Hepatic stellate cell (primary cell): ENCODE data around the gene DNAJC19.
A peak's percentile ranks its signal among the peaks of the same experiment; 100 is the strongest.
"Not testable (repeated sequence)": the region's sequence is repeated elsewhere in the genome, so short reads cannot be mapped to it uniquely, and the experiment has no call there.

Source experiments
- DNase-seq: peaks from one replicate; pipeline ENCODE4 v3.0.0; 2011; ENCODE audit warnings: low spot score

DNAJC19 gene

GRCh38 chr3:180989291-180990163 is at the start of gene DNAJC19:
Gene DNAJC19 (minus strand): TSS chr3:180989736. CDS start chr3:180989602, 134 bp downstream.
- DNase-seq: peak; percentile 81

- no peak for DNase-seq
Observed at GRCh38 chr3:181030948-181031347, 41.4 kb upstream of the DNAJC19 start.

DNA sequence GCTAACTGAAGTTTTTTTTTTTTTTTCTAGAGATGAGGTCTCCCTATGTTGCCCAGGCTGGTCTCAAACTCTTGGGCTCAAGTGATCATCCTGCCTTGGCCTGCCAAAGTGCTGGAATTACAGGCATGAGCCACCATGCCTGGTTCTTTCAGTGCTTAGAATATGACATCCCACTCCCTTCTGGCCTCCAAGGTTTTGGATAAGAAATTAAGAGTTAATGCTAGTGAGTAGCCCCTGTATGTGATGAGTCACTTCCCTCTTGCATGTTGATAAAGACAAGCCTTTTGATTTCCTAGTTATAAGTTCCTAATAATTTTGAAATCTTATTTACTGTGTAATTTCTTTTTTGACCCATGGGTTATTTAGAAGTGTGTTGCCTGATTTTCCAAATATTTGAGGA is 35.7 kb upstream of the DNAJC19 start:
- no peak for DNase-seq

GRCh38 chr3:181017690-181018089 is 28.2 kb upstream of the DNAJC19 start:
- no peak for DNase-seq

DNA sequence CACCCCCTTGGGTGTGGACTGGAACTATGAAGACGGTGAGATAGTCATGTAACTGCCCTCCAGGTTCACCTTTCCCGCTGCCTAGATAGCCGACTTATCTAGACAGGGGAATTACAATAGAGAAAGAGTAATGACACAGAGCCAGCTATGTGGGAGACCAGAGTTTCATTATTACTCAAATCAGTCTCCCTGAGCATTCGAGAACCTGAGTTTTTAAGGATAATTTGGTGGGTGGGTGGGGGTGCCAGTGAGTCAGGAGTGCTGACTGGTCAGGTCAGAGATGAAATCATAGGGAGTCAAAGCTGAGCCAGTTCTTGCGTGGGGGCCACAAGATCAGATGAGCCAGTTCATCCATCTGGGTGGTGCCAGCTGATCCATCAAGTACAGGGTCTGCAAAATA is 19.7 kb upstream of the DNAJC19 start:
- no peak for DNase-seq

DNA sequence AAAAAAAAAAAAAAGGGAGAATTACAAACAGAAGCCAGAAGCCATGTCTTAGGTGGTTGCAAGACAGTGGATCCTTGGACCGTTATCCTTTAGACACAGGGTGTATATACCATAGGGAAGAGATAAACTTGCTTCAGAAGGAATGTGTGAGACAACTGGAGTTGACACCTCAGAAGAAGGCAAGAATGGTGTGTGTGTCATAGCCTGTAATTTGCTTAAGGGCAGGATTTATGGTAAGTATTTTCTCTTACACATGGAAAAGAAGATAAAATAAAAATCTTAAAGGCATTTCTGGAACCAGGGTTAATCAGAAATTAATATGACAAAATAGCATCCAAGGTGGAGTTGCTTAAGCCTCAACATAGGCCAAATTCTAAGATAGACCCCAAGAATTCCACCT is 19.3 kb upstream of the DNAJC19 start:
- DNase-seq: no peak

- no peak for DNase-seq
Observed at GRCh38 chr3:181007262-181007661, 17.7 kb upstream of the DNAJC19 start.

- DNase-seq: no peak
Observed at GRCh38 chr3:181006541-181006940, 17.0 kb upstream of the DNAJC19 start.

DNA sequence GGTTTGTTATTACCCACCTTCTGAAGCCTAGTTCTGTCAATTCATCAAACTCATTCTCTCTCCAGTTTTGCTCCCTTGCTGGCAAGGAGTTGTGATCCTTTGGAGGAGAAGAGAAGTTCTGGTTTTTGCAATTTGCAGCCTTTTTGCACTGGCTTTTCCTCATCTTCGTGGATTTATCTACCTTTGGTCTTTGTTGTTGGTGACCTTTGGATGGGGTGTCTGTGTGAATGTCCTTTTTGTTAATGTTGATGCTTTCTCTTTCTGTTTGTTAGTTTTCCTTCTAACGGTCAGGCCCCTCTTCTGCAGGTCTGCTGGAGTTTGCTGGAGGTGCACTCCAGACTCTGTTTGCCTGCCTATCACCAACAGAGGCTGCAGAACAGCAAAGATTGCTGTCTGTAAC is 13.9 kb upstream of the DNAJC19 start:
- DNase-seq: not testable (repeated sequence)

GRCh38 chr3:181002331-181002730 is 12.8 kb upstream of the DNAJC19 start:
- not testable (repeated sequence) for DNase-seq

DNA sequence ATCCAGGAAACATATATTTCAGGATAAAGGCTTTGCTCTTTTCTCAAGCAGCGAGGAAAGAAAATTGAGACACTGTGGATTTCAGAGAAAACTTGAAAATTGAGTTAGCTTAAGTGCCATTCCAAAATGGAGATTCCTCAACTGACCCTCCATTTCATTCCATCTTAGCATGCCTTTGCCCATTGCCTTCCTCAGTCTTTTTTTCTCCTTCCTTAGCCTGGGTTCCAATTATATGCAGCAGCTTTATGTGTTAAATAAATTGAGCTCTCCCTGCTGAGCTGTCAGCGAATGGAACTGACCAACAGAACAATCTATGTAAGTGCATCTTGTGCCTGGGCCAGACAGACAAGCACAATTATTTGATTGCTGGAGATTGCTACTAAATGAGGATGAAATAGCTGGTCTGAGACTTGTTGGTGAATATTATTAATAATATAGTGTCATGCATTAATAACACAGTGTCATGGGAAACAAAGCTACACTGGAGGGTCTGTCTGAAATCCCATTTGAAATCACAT is 6.9 kb upstream of the DNAJC19 start:
- DNase-seq: no peak

- no peak for DNase-seq
Observed at GRCh38 chr3:180990505-180990904, 969 bp upstream of the DNAJC19 start.

- no peak for DNase-seq
Observed at GRCh38 chr3:180987344-180987743, 2.2 kb downstream of the DNAJC19 start.

DNA sequence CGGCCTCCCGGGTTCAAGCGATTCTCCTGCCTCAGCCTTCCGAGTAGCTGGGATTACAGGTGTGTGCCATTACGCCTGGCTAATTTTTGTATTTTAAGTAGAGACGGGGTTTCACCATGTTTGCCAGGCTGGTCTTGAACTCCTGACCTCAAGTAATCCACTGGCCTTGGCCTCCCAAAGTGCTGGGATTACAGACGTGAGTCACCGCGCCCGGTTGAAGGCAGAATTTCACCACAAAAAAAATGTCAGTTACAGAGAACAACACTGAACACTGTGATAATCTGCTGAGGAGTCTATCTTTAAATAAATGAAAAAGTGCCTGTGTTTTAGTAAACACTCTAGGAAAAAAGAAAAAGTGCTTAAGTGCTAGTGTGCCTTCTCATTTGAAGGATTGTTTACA is 3.2 kb downstream of the DNAJC19 start:
- DNase-seq: not testable (repeated sequence)

DNA sequence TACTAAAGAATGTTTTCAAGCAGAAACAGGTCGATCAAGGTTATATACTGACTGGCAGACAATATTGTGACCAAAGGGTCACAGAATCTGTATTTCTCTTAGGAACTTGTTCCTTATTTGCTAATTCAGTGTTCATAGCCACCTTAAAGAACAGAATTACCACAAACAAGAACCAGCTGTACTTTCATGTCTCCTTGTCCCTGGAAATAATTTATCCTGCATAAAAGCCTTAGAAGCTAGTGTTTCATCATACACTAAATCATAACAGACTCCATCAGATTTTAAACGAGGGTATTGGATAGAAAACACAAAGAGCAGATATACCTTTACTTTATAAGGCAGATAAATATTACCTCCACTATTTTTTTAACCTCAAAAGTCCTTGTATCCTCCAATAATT is 6.4 kb downstream of the DNAJC19 start:
- no peak for DNase-seq

DNA sequence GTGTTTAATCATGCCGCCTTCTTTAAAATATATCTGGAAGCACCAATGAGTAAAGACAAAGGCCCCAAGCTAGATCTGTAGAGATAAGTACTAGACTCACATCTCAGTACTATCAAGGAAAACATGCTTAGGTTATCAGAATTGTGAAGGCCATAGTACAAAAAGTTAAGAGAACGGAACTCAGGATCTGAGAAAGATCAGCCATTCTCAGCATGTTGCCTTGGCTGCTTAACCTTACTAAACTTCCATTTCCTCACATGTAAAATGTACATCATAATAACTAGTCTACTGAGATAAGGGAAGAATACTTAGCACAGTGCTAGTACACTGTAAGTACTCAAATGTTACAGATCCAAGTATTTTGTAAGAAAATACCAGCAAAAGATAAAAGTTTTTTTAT is 7.6 kb downstream of the DNAJC19 start:
- no peak for DNase-seq

DNA sequence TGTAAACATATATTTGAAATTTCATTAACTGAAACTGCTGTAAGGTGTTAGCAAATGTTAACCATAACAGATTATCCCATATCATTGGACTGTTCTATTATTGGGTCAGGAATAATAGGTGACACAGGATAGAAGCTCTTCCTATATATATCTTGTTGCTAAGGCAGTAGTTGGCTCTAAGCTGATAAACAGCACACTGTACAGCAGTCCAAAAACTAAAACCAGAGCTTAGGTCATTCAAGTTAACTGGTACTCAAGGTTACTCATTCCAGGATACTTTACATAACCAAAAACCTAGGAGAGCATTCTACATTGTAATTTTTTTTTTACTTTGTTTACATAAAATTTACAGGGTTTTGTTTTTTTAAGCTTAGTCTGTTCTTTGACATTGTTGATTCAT is 8.9 kb downstream of the DNAJC19 start:
- DNase-seq: peak; percentile 2

GRCh38 chr3:180979961-180980360 is 9.6 kb downstream of the DNAJC19 start:
- no peak for DNase-seq

DNA sequence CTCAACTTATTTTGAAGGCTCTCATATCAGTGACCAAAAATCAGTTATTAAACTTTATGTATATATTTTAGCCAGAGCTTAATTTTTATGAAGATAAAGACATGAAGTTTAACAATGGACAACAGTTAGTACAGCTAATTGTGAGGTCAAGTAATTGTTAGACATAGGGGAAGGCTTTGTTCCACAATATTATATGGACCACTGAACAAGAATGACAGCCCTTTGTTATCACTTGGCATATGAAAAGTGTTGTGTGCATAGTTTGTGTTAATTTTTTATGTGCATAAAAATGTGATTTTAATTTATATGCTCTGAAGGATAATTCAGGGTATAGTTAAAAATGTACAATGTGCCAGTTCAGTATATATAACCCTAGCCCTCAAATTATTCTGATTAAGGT is 12.0 kb downstream of the DNAJC19 start:
- DNase-seq: no peak

- DNase-seq: no peak
Observed at GRCh38 chr3:180974286-180974685, 15.2 kb downstream of the DNAJC19 start.

DNA sequence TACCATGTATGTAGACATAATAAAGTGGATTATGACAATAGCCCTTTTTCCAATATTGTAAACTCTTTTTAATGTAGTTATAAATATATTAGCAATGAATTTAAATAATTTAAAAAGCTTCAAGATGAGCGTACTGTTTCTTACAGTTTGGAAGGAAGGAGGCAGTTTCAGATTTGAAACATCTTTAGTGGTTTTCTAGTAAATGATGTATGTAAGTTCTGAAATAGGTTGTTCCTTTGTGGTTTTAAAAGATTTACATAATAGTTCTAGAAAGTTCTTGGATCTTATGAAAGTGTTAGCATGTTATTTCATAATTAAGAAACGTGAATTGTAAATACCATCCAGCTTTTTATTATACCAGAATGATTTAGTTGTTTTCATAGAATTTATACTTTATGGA is 16.0 kb downstream of the DNAJC19 start:
- DNase-seq: no peak

DNA sequence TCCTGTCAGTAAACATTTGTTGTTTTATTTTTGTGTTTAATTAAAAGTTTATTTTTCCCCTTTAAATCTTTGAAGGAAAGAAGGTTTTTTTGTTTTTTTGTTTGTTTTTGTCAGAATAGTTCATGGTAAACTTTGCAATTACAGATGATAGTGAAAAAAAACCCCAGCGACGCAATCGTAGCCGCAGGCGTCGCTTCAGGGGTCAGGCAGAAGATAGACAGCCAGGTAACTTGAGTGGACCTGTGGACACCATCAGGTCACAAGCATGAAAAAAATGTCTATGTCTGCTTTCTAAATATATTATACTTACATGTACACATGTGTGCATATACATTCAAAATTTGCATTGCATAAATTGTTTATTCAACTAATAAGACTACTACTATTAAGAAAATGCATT is 18.6 kb downstream of the DNAJC19 start:
- no peak for DNase-seq

- DNase-seq: no peak
Observed at GRCh38 chr3:180962530-180962929, 27.0 kb downstream of the DNAJC19 start.

GRCh38 chr3:180961552-180961951 is 28.0 kb downstream of the DNAJC19 start:
- DNase-seq: no peak
